Smooth muscle cell (in vitro differentiated cells): Measurements from ENCODE around the gene PTPN4. TPM values are rescaled to one million over a fixed set of nuclear protein-coding genes. Genes with fewer than 3 reads are reported as not detected.

Experiments used
- DNase-seq: peaks from one replicate; lab custom pipeline; 2025; ENCODE audit not compliant: unreplicated experiment; lab: John Stamatoyannopoulos, UW
- H2AFZ ChIP-seq: fragments of 200-600 bp; sonication (generic); 2 replicates; pipeline ENCODE4 v1.6.0; 2016; ENCODE audit warnings: antibody characterized with exemption, low read depth, mild to moderate bottlenecking
- H3F3A ChIP-seq: fragments of 200-600 bp; sonication (generic); 2 replicates; pipeline ENCODE4 v1.6.0; 2017; ENCODE audit warnings: antibody characterized with exemption, low read depth
- H3K27ac ChIP-seq: fragments of 200-600 bp; sonication (generic); 2 replicates; pipeline ENCODE4 v1.5.1; 2016; ENCODE audit warnings: low read depth, mild to moderate bottlenecking
- H3K27me3 ChIP-seq: fragments of 200-600 bp; sonication (generic); 2 replicates; pipeline ENCODE4 v1.6.1; 2016; ENCODE audit warnings: low read depth, mild to moderate bottlenecking
- H3K36me3 ChIP-seq: fragments of 200-600 bp; sonication (generic); 2 replicates; pipeline ENCODE4 v1.5.1; 2016; ENCODE audit warnings: low read depth
- H3K4me1 ChIP-seq: fragments of 200-600 bp; sonication (generic); 2 replicates; pipeline ENCODE4 v1.5.1; 2016; ENCODE audit warnings: low read depth
- H3K4me2 ChIP-seq: fragments of 200-600 bp; sonication (generic); 2 replicates; pipeline ENCODE4 v1.6.0; 2016; ENCODE audit warnings: mild to moderate bottlenecking
- H3K4me3 ChIP-seq: fragments of 200-600 bp; sonication (generic); 2 replicates; pipeline ENCODE4 v1.5.1; 2016; ENCODE audit warnings: mild to moderate bottlenecking
- H3K79me2 ChIP-seq: fragments of 200-600 bp; sonication (generic); 2 replicates; pipeline ENCODE4 v1.6.0; 2016; ENCODE audit warnings: low read depth, mild to moderate bottlenecking
- H3K9ac ChIP-seq: fragments of 200-600 bp; sonication (generic); 2 replicates; pipeline ENCODE4 v1.6.0; 2016; ENCODE audit warnings: low read depth
- H3K9me3 ChIP-seq: fragments of 200-600 bp; sonication (generic); replicated peaks from 2 replicates; pipeline ENCODE4 v1.5.1; 2016; ENCODE audit warnings: low read depth
- H4K20me1 ChIP-seq: fragments of 200-600 bp; sonication (generic); 2 replicates; pipeline ENCODE4 v1.6.0; 2016; ENCODE audit warnings: low read depth
- CTCF ChIP-seq: fragments of 200-600 bp; sonication (generic); IDR thresholded peaks from 2 replicates; pipeline ENCODE4 v1.5.1; 2017; ENCODE audit warnings: borderline replicate concordance, mild to moderate bottlenecking, antibody characterized with exemption; ENCODE audit not compliant: insufficient read depth, poor library complexity, severe bottlenecking
- WGBS: methylation state at CpG from one replicate; pipeline ENCODE4 v1.1.7; 2016; ENCODE audit warnings: low lambda C conversion rate; 5-methylcytosine and 5-hydroxymethylcytosine counted together
- polyA plus RNA-seq: library from polyadenylated mRNA; unstranded; fragments of >200 nt; fragmentation: Nextera tagmentation; extraction: Ambion mirVana; gene quantifications from 2 replicates; pipeline ENCODE4 v1.2.1, GENCODE V29; 2016
- total RNA-seq: library from RNA; depleted of rRNA; stranded (reverse); fragments of >200 nt; gene quantifications from 2 replicates; pipeline ENCODE4 v1.2.3, GENCODE V29; 2014

PTPN4 gene
- total and polyA plus RNA-seq, 2 experiments from 2014 or later = 9.7 to 26.2 TPM

- no peak for DNase-seq
- no peaks in the 10 kb centered on the region for H3F3A ChIP-seq
- H3K36me3 ChIP-seq = no peaks in the 10 kb centered on the region
- H2AFZ ChIP-seq = no peak overlapping the region
- H3K9ac ChIP-seq = no peak overlapping the region
- H3K27me3 ChIP-seq = peaks cover 25% of the 10 kb centered on the region
- no peak overlapping the region for H3K4me3 ChIP-seq
- H3K27ac ChIP-seq = no peak overlapping the region
- no peaks in the 10 kb centered on the region for H3K79me2 ChIP-seq
- WGBS = 69% methylated on average over 4 of the region's 4 CpGs
- H4K20me1 ChIP-seq = no peaks in the 10 kb centered on the region
- H3K4me2 ChIP-seq = no peak overlapping the region
- H3K4me1 ChIP-seq = no peaks in the 10 kb centered on the region
- TF ChIP-seq CTCF = no peak
- no peaks in the 10 kb centered on the region for H3K9me3 ChIP-seq
Observed at GRCh38 chr2:119748135-119748534, 11.6 kb upstream of the PTPN4 start.

DNA sequence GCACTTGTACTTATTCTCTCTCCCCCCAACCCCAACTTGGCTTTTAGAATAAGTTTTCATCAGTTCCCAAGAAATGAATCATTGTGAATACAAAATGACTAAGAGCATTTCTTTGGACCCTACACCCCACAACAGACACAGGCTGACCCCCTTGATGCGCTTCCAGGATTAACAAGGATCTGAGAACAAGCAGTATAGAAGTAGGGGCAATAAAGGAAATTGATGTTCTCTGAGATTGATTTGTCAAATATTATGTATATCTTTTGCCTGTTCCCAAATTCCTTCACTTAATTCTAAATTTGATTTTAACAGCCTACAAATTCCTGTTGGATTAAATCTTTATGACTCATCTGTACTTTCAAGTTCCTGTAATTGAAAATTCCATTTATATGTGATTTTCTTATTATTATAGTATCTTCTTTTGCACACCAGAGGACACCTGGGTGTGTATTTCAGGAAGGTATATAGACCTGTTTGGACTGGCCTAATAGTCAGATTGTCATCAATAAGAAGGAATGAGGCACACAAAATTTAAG is 10.2 kb upstream of the PTPN4 start:
- Histone ChIP-seq H3K4me1 (no peaks in the 10 kb centered on the region), H3K79me2 (no peaks in the 10 kb centered on the region), H3K4me3 (no peak overlapping the region), H3K9ac (no peak overlapping the region), H4K20me1 (no peaks in the 10 kb centered on the region), H2AFZ (no peak overlapping the region), H3K27me3 (peaks cover 19% of the 10 kb centered on the region), H3K36me3 (no peaks in the 10 kb centered on the region), H3F3A (no peaks in the 10 kb centered on the region), H3K9me3 (no peaks in the 10 kb centered on the region), H3K27ac (no peak overlapping the region), H3K4me2 (no peak overlapping the region)
- WGBS = 84% methylated on average over 1 of the region's 1 CpG
- DNase-seq = no peak
- TF ChIP-seq CTCF = no peak

DNA sequence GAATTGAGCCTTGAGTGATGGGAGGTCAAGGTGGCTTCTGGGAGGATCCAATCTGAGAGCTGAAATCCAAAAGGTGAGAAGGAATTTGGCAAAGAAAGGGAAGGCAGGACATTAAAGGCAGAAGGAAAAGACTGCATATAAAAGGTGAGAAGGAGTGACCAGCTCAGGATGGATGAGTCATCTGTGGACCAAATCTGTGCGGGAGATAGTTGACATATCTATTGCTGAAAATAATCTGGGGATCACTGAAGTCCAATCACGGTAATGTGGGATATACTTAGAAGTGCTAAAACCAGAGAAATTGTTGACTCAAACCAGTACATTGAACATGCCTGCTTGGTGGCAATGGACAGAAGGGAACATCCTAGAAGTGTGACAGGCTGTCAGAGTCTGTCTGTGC is 8.0 kb upstream of the PTPN4 start:
- H3K4me1 ChIP-seq = no peaks in the 10 kb centered on the region
- H3F3A ChIP-seq = no peaks in the 10 kb centered on the region
- no peaks in the 10 kb centered on the region for H3K36me3 ChIP-seq
- H3K27ac ChIP-seq = no peak overlapping the region
- H3K9me3 ChIP-seq = no peaks in the 10 kb centered on the region
- WGBS = 70% methylated on average over 2 of the region's 2 CpGs
- H3K27me3 ChIP-seq = peaks cover 6% of the 10 kb centered on the region
- H3K79me2 ChIP-seq = no peaks in the 10 kb centered on the region
- no peak overlapping the region for H3K4me2 ChIP-seq
- DNase-seq = no peak
- TF ChIP-seq CTCF = no peak
- no peak overlapping the region for H3K4me3 ChIP-seq
- H3K9ac ChIP-seq = no peak overlapping the region
- no peaks in the 10 kb centered on the region for H4K20me1 ChIP-seq
- H2AFZ ChIP-seq = no peak overlapping the region
